K562 (cell line): Measurements from ENCODE around the gene NOP10. TPM values are rescaled to one million over a fixed set of nuclear protein-coding genes. Genes with fewer than 3 reads are reported as not detected.

Experiments
- ATAC-seq: fragments of 200-7000 bp; cut with Tn5 transposase; 3 replicates; pipeline ENCODE4 v1.9.1; 2020; ENCODE audit warnings: moderate library complexity
- BruUV-seq: library from RNA; stranded (reverse); fragments of 400-500 nt; replicated peaks from 2 replicates; lab custom pipeline; 2021; lab: Mats Ljungman, UMichigan
- CTCF ChIA-PET: fragments of 300-600 bp; formaldehyde crosslinking; extraction: SDS; loops from one replicate; lab custom pipeline; 2021; ENCODE audit warnings: low intra/inter-chr PET ratio; lab: Yijun Ruan, JAX
- POLR2A ChIA-PET: fragments of 300-600, 350-650 bp; sonication (Branson Sonifier 250); formaldehyde crosslinking; extraction: SDS; loops from one replicate; lab custom pipeline; 2021; ENCODE audit warnings: antibody characterized with exemption, inconsistent platforms; lab: Yijun Ruan, JAX
- DNase-seq, 4 experiments: peaks; one replicate each; pipeline versions ENCODE4 v3.0.0 to v3.0.0-alpha.2; 2011 to 2018; ENCODE audit warnings: low spot score in 3 of 4, mixed read lengths in 3 of 4; ENCODE audit errors: extremely low read depth in 1 of 4
- FAIRE-seq: peaks from 2 replicates; lab custom pipeline; 2011; peaks lifted over from hg19 to GRCh38; lab: Jason Lieb, UNC
- H2AFZ ChIP-seq: 2 replicates; pipeline ENCODE4 v1.6.0; 2011; ENCODE audit warnings: low read depth, low read length, control low read depth, inconsistent platforms
- H3K27ac ChIP-seq: fragments of 200-600 bp; 3 replicates; pipeline ENCODE4 v1.8.0; 2011; ENCODE audit warnings: low read depth, mild to moderate bottlenecking, control low read depth, inconsistent platforms, low read length, moderate library complexity, mixed read lengths; ENCODE audit errors: extremely low read depth
- H3K27me3 ChIP-seq, 2 experiments: fragments of 300-600 bp in 1 of 2; 2 replicates in 1 of 2; 3 replicates in 1 of 2; pipeline versions ENCODE4 v1.6.0 to v1.8.0; 2011; ENCODE audit warnings: inconsistent platforms in 2 of 2, low read length in 2 of 2, mild to moderate bottlenecking in 1 of 2, mixed read lengths in 1 of 2, moderate library complexity in 1 of 2; ENCODE audit not compliant: control insufficient read depth in 2 of 2, insufficient read depth in 2 of 2
- H3K36me3 ChIP-seq: fragments of 300-600 bp; 3 replicates; pipeline ENCODE4 v1.8.0; 2011; ENCODE audit warnings: mild to moderate bottlenecking, low read length, inconsistent platforms; ENCODE audit not compliant: control insufficient read depth, insufficient read depth
- H3K4me1 ChIP-seq, 2 experiments: fragments of 200-600 bp in 1 of 2; replicated peaks in 1 of 2; 2 replicates in 1 of 2; 3 replicates in 1 of 2; pipeline versions ENCODE4 v1.5.1 to v1.8.0; 2011; ENCODE audit warnings: inconsistent platforms in 2 of 2, low read length in 2 of 2, mild to moderate bottlenecking in 1 of 2, mixed read lengths in 1 of 2, moderate library complexity in 1 of 2; ENCODE audit not compliant: control insufficient read depth in 2 of 2, insufficient read depth in 2 of 2
- H3K4me2 ChIP-seq: 2 replicates; pipeline ENCODE4 v1.6.1; 2011; ENCODE audit warnings: low read length, control low read depth, inconsistent platforms, mixed read lengths; ENCODE audit not compliant: insufficient read depth
- H3K4me3 ChIP-seq: fragments of 200-600 bp; sonication (generic), shearing (Covaris generic); 2 replicates; pipeline ENCODE4 v1.5.1; 2016; ENCODE audit warnings: control low read depth, inconsistent platforms
- H3K79me2 ChIP-seq: fragments of 200-600 bp; 3 replicates; pipeline ENCODE4 v1.8.0; 2011; ENCODE audit warnings: low read length, inconsistent platforms; ENCODE audit not compliant: control insufficient read depth, insufficient read depth
- H3K9ac ChIP-seq, 2 experiments: 2 replicates each; pipeline versions ENCODE4 v1.6.0 to v1.6.1; 2011; ENCODE audit warnings: low read depth in 2 of 2, low read length in 2 of 2, control low read depth in 1 of 2, inconsistent platforms in 1 of 2, mild to moderate bottlenecking in 1 of 2, mixed read lengths in 1 of 2; ENCODE audit not compliant: insufficient read depth in 1 of 2
- H3K9me1 ChIP-seq: one replicate; pipeline ENCODE4 v1.6.0; 2011; ENCODE audit warnings: inconsistent platforms, mild to moderate bottlenecking, low read length, moderate library complexity; ENCODE audit not compliant: control insufficient read depth, insufficient read depth
- H3K9me3 ChIP-seq: replicated peaks from 2 replicates; pipeline ENCODE4 v1.5.1; 2011; ENCODE audit warnings: low read depth, low read length, inconsistent platforms; ENCODE audit not compliant: control insufficient read depth, insufficient read depth
- H4K20me1 ChIP-seq: replicated peaks from 2 replicates; pipeline ENCODE4 v1.6.1; 2011; ENCODE audit warnings: low read length, inconsistent platforms, mixed read lengths; ENCODE audit not compliant: control insufficient read depth, insufficient read depth
- FOXM1 ChIP-seq, 2 experiments: fragments of 450-650 bp in 1 of 2; sonication (generic) in 1 of 2; formaldehyde crosslinking in 1 of 2; IDR thresholded peaks; 2 replicates each; pipeline versions ENCODE4 v1.6.1 to v1.9.0; 2017 to 2022; ENCODE audit warnings: low read depth in 2 of 2, mild to moderate bottlenecking in 2 of 2, missing genetic modification reagents in 1 of 2, moderate library complexity in 1 of 2
- MEF2A ChIP-seq: IDR thresholded peaks from 2 replicates; pipeline ENCODE4 v1.6.1; 2011; ENCODE audit warnings: low read depth, mild to moderate bottlenecking, low read length, moderate library complexity; ENCODE audit not compliant: control insufficient read depth
- WGBS: fragments of 100-300 bp; shearing (Covaris generic); methylation state at CpG from one replicate; pipeline ENCODE4 v1.1.6; 2016; ENCODE audit warnings: low coverage, mixed read lengths; ENCODE audit not compliant: insufficient coverage; ENCODE audit errors: missing lambda C conversion rate; 5-methylcytosine and 5-hydroxymethylcytosine counted together
- in situ Hi-C: fragments of 300-500 bp; cut with MboI; formaldehyde crosslinking; loops from 4 replicates; pipeline ENCODE4 v1.15.0; 2018; ENCODE audit warnings: inconsistent platforms, mixed read lengths
- intact Hi-C: fragments of 100-400 bp; cut with micrococcal nuclease; formaldehyde crosslinking; loops from 2 replicates; pipeline ENCODE4 v1.14.2; 2022
- polyA plus RNA-seq, 8 experiments: library from polyadenylated mRNA; depleted of rRNA in 4 of 8; stranded (reverse) in 5 of 8; unstranded in 3 of 8; fragments of >200 nt; fragmentation: Nextera tagmentation in 2 of 8; fragmentation: Illumina TruSeq in 1 of 8; extraction: Ambion mirVana in 2 of 8; extraction: Trizol in 1 of 8; gene quantifications; 2 replicates each; pipeline versions ENCODE4 v1.2.1 to v1.2.3, GENCODE V29; 2011 to 2014; ENCODE audit warnings: inconsistent platforms in 1 of 8, missing spikeins in 1 of 8
- total RNA-seq, 7 experiments: library from RNA; depleted of rRNA in 6 of 7; stranded (reverse); fragments of >200 nt in 6 of 7; fragmentation: Illumina TruSeq in 2 of 7; extraction: Trizol in 2 of 7; gene quantifications; 2 replicates each; pipeline versions ENCODE4 v1.2.1 to v1.2.3, GENCODE V29; 2011 to 2021; ENCODE audit warnings: low replicate concordance in 1 of 7
- TF ChIP-seq, protein P1 (sequence below): sonication (generic); IDR thresholded peaks from 2 replicates; pipeline ENCODE4 v1.6.1; 2016
- TF ChIP-seq, protein P2 (sequence below): fragments of 250-450 bp; sonication (Bioruptor Pico); IDR thresholded peaks from 2 replicates; pipeline ENCODE4 v1.5.0; 2021; ENCODE audit warnings: mild to moderate bottlenecking, borderline replicate concordance

NOP10 gene
- total and polyA plus RNA-seq, 9 of the 15 experiments (the other 6 are each of a cell fraction or from before 2014, with no cell fraction given), result 250 to 1,663 (median 449) TPM

DNA sequence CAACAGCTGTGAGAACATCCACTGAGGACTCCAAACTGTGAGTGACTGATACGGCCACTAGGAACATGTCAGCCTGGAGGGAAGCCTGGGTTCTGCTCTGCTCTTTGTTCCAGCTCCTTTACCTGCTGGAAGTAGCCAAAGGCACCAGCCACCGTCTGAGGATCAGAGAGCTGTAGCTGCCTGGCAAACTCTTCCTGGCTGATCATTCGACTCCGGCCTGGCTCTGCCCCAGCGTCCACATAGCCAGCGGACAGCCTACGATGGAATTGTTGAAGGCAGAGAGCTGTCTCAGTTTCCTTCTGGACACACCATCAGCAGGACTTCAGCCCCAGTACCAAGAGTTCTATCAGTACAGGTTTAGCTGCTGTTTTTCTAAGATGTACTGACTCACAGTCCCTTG, 18.3 kb upstream of the NOP10 start:
- H3K27ac ChIP-seq, result no peak overlapping the region
- H3K36me3 ChIP-seq, result peaks cover 45% of the 10 kb centered on the region; the same call in 2 of the 3 replicates
- H4K20me1 ChIP-seq, result no peaks in the 10 kb centered on the region
- ChIA-PET POLR2A (interaction anchor here (2.7 kb wide), 1 partner anchor 23 kb away, joined by 9 read pairs; the partner anchor contains the start of gene SLC12A6), CTCF (no interaction called here)
- H3K79me2 ChIP-seq, result peaks cover 9% of the 10 kb centered on the region; the same call in 2 of the 3 replicates
- DNase-seq (no peak), FAIRE-seq (no peak), ATAC-seq (no peak)
- no TSS peak for BruUV-seq
- H3K4me2 ChIP-seq, result no peak overlapping the region
- H3K27me3 ChIP-seq, result no peaks in the 10 kb centered on the region
- H3K9me1 ChIP-seq, result no peaks in the 10 kb centered on the region
- in situ Hi-C loops, result loop anchor here (10.0 kb wide), 1 partner anchor 296 kb away; no protein-coding TSS in a partner anchor
- no peak for TF ChIP-seq FOXM1 (IDR thresholded peaks at IDR 0.05; ENCODE audit: low read depth)
- TF ChIP-seq FOXM1 (CRISPR knock-in tag; IDR thresholded peaks at IDR 0.05; ENCODE audit: low read depth), result no peak
- no peak for TF ChIP-seq MEF2A
- TF ChIP-seq, protein P1, sequence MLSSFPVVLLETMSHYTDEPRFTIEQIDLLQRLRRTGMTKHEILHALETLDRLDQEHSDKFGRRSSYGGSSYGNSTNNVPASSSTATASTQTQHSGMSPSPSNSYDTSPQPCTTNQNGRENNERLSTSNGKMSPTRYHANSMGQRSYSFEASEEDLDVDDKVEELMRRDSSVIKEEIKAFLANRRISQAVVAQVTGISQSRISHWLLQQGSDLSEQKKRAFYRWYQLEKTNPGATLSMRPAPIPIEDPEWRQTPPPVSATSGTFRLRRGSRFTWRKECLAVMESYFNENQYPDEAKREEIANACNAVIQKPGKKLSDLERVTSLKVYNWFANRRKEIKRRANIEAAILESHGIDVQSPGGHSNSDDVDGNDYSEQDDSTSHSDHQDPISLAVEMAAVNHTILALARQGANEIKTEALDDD, result no peak
- TF ChIP-seq, protein P2, sequence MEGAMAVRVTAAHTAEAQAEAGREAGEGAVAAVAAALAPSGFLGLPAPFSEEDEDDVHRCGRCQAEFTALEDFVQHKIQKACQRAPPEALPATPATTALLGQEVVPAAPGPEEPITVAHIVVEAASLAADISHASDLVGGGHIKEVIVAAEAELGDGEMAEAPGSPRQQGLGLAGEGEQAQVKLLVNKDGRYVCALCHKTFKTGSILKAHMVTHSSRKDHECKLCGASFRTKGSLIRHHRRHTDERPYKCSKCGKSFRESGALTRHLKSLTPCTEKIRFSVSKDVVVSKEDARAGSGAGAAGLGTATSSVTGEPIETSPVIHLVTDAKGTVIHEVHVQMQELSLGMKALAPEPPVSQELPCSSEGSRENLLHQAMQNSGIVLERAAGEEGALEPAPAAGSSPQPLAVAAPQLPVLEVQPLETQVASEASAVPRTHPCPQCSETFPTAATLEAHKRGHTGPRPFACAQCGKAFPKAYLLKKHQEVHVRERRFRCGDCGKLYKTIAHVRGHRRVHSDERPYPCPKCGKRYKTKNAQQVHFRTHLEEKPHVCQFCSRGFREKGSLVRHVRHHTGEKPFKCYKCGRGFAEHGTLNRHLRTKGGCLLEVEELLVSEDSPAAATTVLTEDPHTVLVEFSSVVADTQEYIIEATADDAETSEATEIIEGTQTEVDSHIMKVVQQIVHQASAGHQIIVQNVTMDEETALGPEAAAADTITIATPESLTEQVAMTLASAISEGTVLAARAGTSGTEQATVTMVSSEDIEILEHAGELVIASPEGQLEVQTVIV, result no peak
- 88% methylated on average over 7 of the region's 7 CpGs for WGBS
- H3K9me3 ChIP-seq, result no peaks in the 10 kb centered on the region
- peaks cover 9 to 10% of the 10 kb centered on the region in 2 experiments; a peak in 4 of 5 replicates for H3K4me1 ChIP-seq
- H2AFZ ChIP-seq, result no peak overlapping the region
- no peak overlapping the region for H3K9ac ChIP-seq
- no peak overlapping the region for H3K4me3 ChIP-seq
- intact Hi-C loops, result no loop called here
